Small intestine (tissue), 7 donors: ENCODE measurements around the gene CAMK2N2. TPM values are rescaled to one million over a fixed set of nuclear protein-coding genes. Genes with fewer than 3 reads are reported as not detected.
A peak's percentile ranks its signal among the peaks of the same experiment; 100 is the strongest.

Experiments
- DNase-seq, 2 donors: peaks; one replicate each; pipeline versions ENCODE4 v3.0.0 to v3.0.0-alpha.2; 2013
- FAIRE-seq: peaks from 2 replicates; lab custom pipeline; 2012; peaks lifted over from hg19 to GRCh38; lab: Jason Lieb, UNC
- H3K27ac ChIP-seq, 3 donors: one replicate each; pipeline ENCODE4 v1.5.1; 2013; ENCODE audit warnings: low read length in 2 of 3, mild to moderate bottlenecking in 2 of 3, control low read depth in 1 of 3, inconsistent platforms in 1 of 3, low read depth in 1 of 3, moderate library complexity in 1 of 3
- H3K27me3 ChIP-seq, 3 donors: one replicate each; pipeline ENCODE4 v1.6.1; 2013; ENCODE audit warnings: low read length in 3 of 3, inconsistent platforms in 1 of 3; ENCODE audit not compliant: control insufficient read depth in 3 of 3, insufficient read depth in 3 of 3
- H3K36me3 ChIP-seq, 3 donors: one replicate each; pipeline ENCODE4 v1.6.1; 2013; ENCODE audit warnings: low read length in 3 of 3, inconsistent platforms in 1 of 3, low read depth in 1 of 3, mild to moderate bottlenecking in 1 of 3, moderate library complexity in 1 of 3; ENCODE audit not compliant: control insufficient read depth in 3 of 3, insufficient read depth in 2 of 3
- H3K4me1 ChIP-seq, 3 donors: one replicate each; pipeline ENCODE4 v1.6.1; 2013; ENCODE audit warnings: low read length in 2 of 3, inconsistent platforms in 1 of 3, low read depth in 1 of 3, mild to moderate bottlenecking in 1 of 3, moderate library complexity in 1 of 3; ENCODE audit not compliant: control insufficient read depth in 3 of 3, insufficient read depth in 2 of 3
- H3K4me3 ChIP-seq, 3 donors: one replicate each; pipeline ENCODE4 v1.5.1; 2013; ENCODE audit warnings: low read length in 3 of 3, control low read depth in 1 of 3, inconsistent platforms in 1 of 3, low read depth in 1 of 3, mild to moderate bottlenecking in 1 of 3, moderate library complexity in 1 of 3
- H3K9me3 ChIP-seq, 2 donors: one replicate each; pipeline ENCODE4 v1.6.1; 2013; ENCODE audit warnings: low read depth in 1 of 2, low read length in 1 of 2; ENCODE audit not compliant: control insufficient read depth in 2 of 2, insufficient read depth in 1 of 2
- WGBS, 3 donors: extraction: QIAGEN DNeasy Blood & Tissue Kit; methylation state at CpG; one replicate each; pipeline ENCODE4 v1.1.7; 2013; 5-methylcytosine and 5-hydroxymethylcytosine counted together
- polyA plus RNA-seq, 4 donors: library from polyadenylated mRNA; stranded (reverse) in 3 of 4; unstranded in 1 of 4; fragments of 200-250 nt in 3 of 4; fragments of 120-200 nt in 1 of 4; gene quantifications; one replicate each; pipeline versions ENCODE4 v1.2.1 to v1.2.3, GENCODE V29; 2013
- donor health status: healthy with polysubstance abuse.
- donor health status: control.
- donor health status: control.
- donor health status: Bipolar disorder and iron deficiency.
- donor health status: healthy.

Gene CAMK2N2
- polyA plus RNA-seq, 4 donors, result 0.12 to 0.72 TPM; not detected in 2

- Histone ChIP-seq H3K27ac (no peak overlapping the region), H3K4me3 (no peak overlapping the region), H3K27me3 (peaks cover 0 to 37% (median 17%) of the 10 kb centered on the region in 3 donors), H3K4me1 (no peaks in the 10 kb centered on the region), H3K9me3 (peaks cover 0 to 2% of the 10 kb centered on the region in 2 donors), H3K36me3 (peaks cover 0 to 2% (median 0%) of the 10 kb centered on the region in 3 donors)
- DNase-seq (no peak), FAIRE-seq (no peak)
- 82 to 91% (median 86%) methylated on average over 4 of the region's 4 CpGs for WGBS, 3 donors
Measured at GRCh38 chr3:184235381-184236032, 25.8 kb downstream of the CAMK2N2 start.

- FAIRE-seq (no peak), DNase-seq (no peak)
- Histone ChIP-seq H3K27me3 (peaks cover 0 to 41% (median 21%) of the 10 kb centered on the region in 3 donors), H3K4me1 (peaks cover 0 to 2% (median 0%) of the 10 kb centered on the region in 3 donors), H3K9me3 (peaks cover 0 to 2% of the 10 kb centered on the region in 2 donors), H3K27ac (no peak overlapping the region), H3K36me3 (peaks cover 0 to 2% (median 0%) of the 10 kb centered on the region in 3 donors), H3K4me3 (no peak overlapping the region)
- WGBS, 3 donors, result 82 to 90% (median 87%) methylated on average over 19 of the region's 19 CpGs
Measured at GRCh38 chr3:184234671-184235380, 26.5 kb downstream of the CAMK2N2 start.

GRCh38 chr3:184234224-184234623 is 27.1 kb downstream of the CAMK2N2 start:
- no peak for FAIRE-seq
- peaks cover 0 to 2% (median 0%) of the 10 kb centered on the region in 3 donors for H3K36me3 ChIP-seq
- WGBS, 3 donors, result 30 to 39% (median 33%) methylated on average over 4 of the region's 4 CpGs
- H3K9me3 ChIP-seq, result peaks cover 0 to 2% of the 10 kb centered on the region in 2 donors
- no peak for DNase-seq
- no peak overlapping the region for H3K4me3 ChIP-seq
- peaks cover 0 to 45% (median 24%) of the 10 kb centered on the region in 3 donors for H3K27me3 ChIP-seq
- no peak overlapping the region for H3K27ac ChIP-seq
- peaks cover 0 to 5% (median 0%) of the 10 kb centered on the region in 3 donors for H3K4me1 ChIP-seq

GRCh38 chr3:184233127-184233843 is 28.1 kb downstream of the CAMK2N2 start:
- H3K9me3 ChIP-seq, result no peaks in the 10 kb centered on the region
- H3K36me3 ChIP-seq, result peaks cover 0 to 2% (median 0%) of the 10 kb centered on the region in 3 donors
- H3K27me3 ChIP-seq, result peaks cover 0 to 54% (median 27%) of the 10 kb centered on the region in 3 donors
- H3K27ac ChIP-seq, result no peak overlapping the region
- peaks cover 0 to 5% (median 0%) of the 10 kb centered on the region in 3 donors for H3K4me1 ChIP-seq
- H3K4me3 ChIP-seq, result no peak overlapping the region
- FAIRE-seq, result no peak
- DNase-seq, result no peak
- WGBS, 3 donors, result 86 to 88% (median 87%) methylated on average over 21 to 23 of the region's 23 CpGs

GRCh38 chr3:184231671-184232070 is 29.7 kb downstream of the CAMK2N2 start:
- H3K27me3 ChIP-seq, result peaks cover 0 to 63% (median 27%) of the 10 kb centered on the region in 3 donors

GRCh38 chr3:184230603-184231528 is 30.5 kb downstream of the CAMK2N2 start:
- peak overlapping the region in 1 of 3 donors; percentile 40 for H3K4me3 ChIP-seq

More at GRCh38 chr3:184231671-184232070, 29.7 kb downstream of the CAMK2N2 start:
- no peak for DNase-seq
- no peak for FAIRE-seq
- H3K9me3 ChIP-seq, result no peaks in the 10 kb centered on the region
- H3K27ac ChIP-seq, result no peak overlapping the region
- peaks cover 0 to 2% (median 0%) of the 10 kb centered on the region in 3 donors for H3K36me3 ChIP-seq
- 49 to 64% (median 49%) methylated on average over 3 of the region's 3 CpGs for WGBS, 3 donors
- H3K4me3 ChIP-seq, result no peak overlapping the region
- H3K4me1 ChIP-seq, result peaks cover 0 to 5% (median 0%) of the 10 kb centered on the region in 3 donors

GRCh38 chr3:184230081-184230602 is 31.2 kb downstream of the CAMK2N2 start:
- Histone ChIP-seq H3K36me3 (peaks cover 0 to 2% (median 0%) of the 10 kb centered on the region in 3 donors), H3K4me3 (peak overlapping the region in 2 of 3 donors; percentile 40 to 43), H3K9me3 (no peaks in the 10 kb centered on the region), H3K27me3 (peaks cover 0 to 61% (median 27%) of the 10 kb centered on the region in 3 donors), H3K27ac (peak overlapping the region in 1 of 3 donors; percentile 33), H3K4me1 (peaks cover 0 to 5% (median 0%) of the 10 kb centered on the region in 3 donors)
- FAIRE-seq (no peak), DNase-seq (peak in 1 of 2 donors; percentile 75)
- WGBS, 3 donors, result 1% methylated on average over 34 to 61 of the region's 61 CpGs

More at GRCh38 chr3:184230603-184231528, 30.5 kb downstream of the CAMK2N2 start:
- H3K27me3 ChIP-seq, result peaks cover 0 to 64% (median 27%) of the 10 kb centered on the region in 3 donors
- H3K4me1 ChIP-seq, result peaks cover 0 to 5% (median 0%) of the 10 kb centered on the region in 3 donors
- peaks cover 0 to 2% (median 0%) of the 10 kb centered on the region in 3 donors for H3K36me3 ChIP-seq
- DNase-seq, result peak; percentile 34 to 40
- WGBS, 3 donors, result 4 to 6% (median 5%) methylated on average over 55 to 79 of the region's 79 CpGs
- no peak overlapping the region for H3K27ac ChIP-seq
- no peak for FAIRE-seq
- no peaks in the 10 kb centered on the region for H3K9me3 ChIP-seq
